ENCODE data around the gene TTLL11.

The TTLL11 gene

DNA sequence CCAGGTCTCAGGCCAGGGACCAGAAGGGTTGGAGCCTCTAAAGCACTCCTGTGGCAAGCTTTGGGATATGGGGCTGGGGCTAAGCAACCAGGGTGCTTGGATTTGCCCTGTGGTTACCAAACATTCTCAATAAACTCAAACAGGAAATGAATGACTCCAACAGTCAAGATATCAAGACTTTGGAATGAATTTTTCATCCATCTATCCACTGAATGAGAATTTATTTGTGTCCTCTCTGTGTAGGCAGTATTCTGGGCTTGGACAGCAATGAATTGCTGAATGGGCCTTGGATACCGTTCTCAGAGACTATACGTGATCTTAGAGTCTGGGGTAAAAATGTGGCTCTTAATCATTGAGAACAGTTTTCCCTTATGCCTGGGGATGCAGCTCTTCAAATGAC is 229.2 kb downstream of the TTLL11 start:
- in situ Hi-C loops (cut with HindIII; ENCODE audit: low pct_ligation_motif_present, low pct_unique_long_range_greater_than_20kb, low sequenced_read_pairs) = no loop called here
- no peak for DNase-seq

DNA sequence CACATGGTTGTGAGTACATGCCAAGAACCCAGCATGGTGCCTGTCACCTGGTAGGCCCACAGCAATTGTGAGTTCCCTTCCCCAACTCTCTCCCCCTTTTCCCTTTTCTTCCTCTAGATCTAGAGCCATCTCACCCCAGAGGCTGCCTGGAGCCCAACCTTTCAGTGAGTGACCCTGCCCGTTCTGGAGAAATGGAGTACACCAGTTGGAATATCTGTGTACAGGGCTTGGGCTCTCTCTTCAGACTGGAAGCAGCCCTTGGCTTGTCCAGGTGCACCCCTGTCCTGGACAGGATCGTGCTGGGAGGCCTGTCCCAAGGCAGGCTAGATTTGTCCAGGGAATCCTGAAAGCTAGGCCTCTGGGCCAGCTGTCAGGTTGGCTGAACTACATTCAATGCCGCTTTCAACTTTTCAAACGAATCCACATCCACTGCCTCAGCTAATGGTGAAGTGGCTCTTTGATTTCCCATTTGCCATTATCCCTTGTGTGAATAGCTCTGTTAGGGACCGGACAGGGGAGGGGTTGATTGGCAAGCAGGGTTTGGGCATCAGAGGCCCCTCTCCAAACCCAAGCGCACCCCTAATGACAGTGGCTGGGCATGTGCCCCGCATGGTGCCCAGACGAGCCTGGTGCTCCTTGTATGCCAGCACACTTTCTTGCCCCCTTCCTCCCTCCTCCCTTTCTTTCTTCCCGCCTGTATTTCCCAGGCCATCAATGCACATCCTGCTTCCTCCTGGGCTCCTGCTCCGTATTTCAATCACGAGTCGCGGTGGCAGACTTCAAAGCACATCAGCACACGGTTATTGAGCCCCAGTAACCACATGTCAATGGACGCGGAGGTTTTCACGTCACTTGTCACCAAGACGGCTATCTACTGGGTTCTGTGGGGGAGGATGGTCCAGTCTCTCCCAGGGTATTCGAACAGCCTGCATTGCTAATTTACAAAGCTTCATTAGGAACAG is 230.5 kb downstream of the TTLL11 start:
- DNase-seq = no peak
- in situ Hi-C loops (cut with HindIII; ENCODE audit: low pct_ligation_motif_present, low pct_unique_long_range_greater_than_20kb, low sequenced_read_pairs) = no loop called here

DNA sequence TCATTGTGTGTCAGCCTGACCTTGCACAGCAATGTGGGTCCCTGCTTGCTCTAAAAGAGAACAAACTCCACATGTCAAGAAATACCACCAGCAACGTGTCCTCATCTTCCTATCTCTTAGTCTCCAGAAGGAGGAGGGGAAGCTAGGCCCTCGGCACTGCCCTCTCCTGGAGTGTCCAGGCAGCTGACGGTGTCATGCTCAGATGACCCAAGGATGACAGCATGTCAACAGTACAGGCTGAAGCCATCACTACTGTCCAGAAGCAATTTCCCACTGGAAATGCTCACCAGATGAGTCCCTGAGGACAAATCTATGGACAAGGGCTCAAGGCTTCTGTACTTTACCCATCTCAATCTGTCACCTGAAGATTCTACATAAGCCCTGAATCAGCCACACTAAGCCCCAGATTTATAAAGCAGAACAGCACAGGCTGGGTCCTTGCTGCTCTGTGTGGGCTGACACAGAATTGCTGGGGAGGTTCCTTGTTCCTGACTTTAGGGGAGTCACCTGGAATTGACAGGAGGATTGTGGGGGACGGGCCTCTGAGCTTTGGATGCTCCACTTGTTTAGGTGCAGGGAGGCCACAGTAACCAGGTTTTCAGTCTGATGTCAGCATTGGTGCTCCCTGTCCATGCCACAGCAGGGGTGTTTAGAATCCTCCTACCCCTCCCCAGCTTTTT is 231.5 kb downstream of the TTLL11 start:
- in situ Hi-C loops (cut with HindIII; ENCODE audit: low pct_ligation_motif_present, low pct_unique_long_range_greater_than_20kb, low sequenced_read_pairs) = no loop called here
- DNase-seq = peak; percentile 50

DNA sequence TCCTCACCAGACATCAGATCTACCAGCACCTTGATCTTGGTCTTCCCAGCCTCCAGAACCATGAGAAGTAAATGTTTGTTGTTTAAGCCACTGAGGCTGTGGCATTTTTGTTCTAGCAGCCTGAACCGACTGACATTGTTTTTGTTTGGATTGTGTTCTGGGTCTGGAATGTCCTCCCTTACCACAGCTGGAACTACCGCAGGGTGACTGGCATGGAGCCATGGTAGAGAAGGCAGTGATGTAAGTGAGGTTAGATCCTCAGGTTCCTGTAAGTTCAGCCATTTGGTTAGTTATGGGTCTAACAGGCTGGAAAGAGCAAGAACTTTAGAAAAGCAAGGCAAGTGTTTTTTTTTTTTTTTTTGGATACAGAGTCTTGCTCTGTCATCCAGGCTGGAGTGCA is 232.4 kb downstream of the TTLL11 start:
- no peak for DNase-seq
- in situ Hi-C loops (cut with HindIII; ENCODE audit: low pct_ligation_motif_present, low pct_unique_long_range_greater_than_20kb, low sequenced_read_pairs) = no loop called here

DNA sequence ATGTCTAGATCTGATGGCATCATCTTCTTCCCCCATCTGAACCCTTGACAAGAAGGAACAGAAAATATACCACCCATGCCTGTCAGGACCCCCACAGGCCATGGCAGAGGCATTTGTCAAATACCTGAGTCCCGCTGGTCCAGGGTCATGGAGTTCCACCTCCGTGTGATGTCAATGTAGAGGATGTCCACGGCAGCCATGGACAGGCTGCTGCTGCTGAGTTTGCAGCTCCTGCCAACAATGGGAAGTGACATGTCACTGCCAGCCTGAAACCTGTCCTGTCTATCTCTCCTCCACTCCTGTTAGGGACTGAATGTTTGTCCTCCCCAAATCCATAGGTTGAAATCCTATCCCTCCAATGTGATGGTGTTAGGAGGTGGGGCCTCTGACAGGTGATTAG is 232.9 kb downstream of the TTLL11 start:
- DNase-seq = no peak
- in situ Hi-C loops (cut with HindIII; ENCODE audit: low pct_ligation_motif_present, low pct_unique_long_range_greater_than_20kb, low sequenced_read_pairs) = no loop called here

DNA sequence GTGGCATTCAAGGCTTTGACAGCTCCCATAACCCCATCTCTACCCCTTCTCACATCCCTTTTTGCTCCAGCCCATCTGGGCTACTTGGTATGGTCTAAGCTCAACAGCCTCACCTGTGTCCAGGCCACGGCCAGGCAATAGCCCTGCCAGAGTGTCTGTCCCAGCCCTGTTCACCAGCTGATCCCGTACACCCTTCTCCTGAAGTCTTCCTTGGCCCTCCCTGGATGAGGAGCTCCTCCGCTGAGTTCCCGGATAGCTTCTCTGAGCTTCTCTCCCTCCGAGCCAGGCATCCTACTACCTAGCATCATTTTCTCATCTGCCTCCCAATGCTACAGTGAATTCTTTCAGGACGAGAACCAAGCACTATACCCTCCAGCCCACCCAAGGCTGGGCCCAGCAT is 233.5 kb downstream of the TTLL11 start:
- no peak for DNase-seq
- in situ Hi-C loops (cut with HindIII; ENCODE audit: low pct_ligation_motif_present, low pct_unique_long_range_greater_than_20kb, low sequenced_read_pairs) = no loop called here

DNA sequence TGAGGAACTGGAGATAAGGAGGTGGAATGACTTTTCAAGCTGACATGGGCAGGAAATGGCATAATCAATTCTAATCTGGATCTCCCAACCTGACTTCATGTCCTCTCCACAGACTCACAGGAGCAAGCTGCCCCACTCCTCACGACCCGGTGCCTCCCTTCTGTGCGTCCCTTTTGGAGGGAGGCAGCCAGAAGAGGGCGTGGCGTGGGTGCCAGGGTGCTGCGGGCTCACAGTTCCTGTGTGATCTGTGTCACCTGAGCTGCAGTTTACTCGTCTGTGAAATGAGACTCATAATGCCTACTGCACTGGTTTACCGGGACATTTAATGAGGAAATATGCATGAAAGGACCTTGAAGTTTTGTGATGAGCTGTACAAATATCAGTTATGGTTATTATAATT is 234.3 kb downstream of the TTLL11 start:
- DNase-seq = no peak

DNA sequence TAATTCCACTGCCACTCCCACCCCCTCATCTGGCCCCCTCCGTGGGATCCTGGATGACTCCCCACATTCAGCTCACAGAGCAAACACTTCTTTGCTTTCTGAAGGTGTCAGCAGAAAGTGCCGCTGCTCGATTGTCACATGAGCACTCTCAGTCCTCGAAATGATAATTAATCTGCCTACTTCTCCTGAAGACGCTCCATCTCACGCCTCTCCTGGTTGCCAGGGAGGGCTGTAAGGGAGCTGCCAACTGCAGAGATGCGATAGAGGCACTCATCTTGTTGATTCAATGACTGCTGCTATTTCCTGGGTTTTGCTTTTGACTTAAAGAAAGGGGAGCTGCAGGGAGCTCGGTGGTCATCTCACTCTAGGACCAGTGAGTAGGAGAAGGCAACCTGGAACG is 235.2 kb downstream of the TTLL11 start:
- DNase-seq = no peak

More for the DNA sequence above, 234.3 kb downstream of the TTLL11 start:
- in situ Hi-C loops (cut with HindIII; ENCODE audit: low pct_ligation_motif_present, low pct_unique_long_range_greater_than_20kb, low sequenced_read_pairs) = no loop called here

DNA sequence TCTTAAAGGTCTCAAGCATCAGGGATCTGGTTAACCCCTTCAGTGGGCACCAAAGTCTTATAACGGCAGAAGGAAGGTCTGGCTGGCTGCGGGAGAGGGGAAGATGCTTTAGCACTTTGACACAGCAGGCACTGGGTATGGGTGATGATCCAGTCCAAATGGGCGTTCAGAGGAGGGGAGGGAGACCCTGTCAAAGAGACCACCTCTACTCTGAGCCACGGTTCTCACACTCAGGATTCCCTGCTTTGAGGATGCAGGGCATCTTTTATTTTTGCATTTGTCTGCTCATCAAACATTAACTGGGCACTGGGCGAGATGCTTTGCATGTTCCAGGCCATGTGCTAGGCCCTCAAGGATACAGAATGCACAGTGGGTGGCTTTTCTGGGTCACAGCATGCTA is 237.6 kb downstream of the TTLL11 start:
- DNase-seq = no peak
- in situ Hi-C loops (cut with HindIII; ENCODE audit: low pct_ligation_motif_present, low pct_unique_long_range_greater_than_20kb, low sequenced_read_pairs) = no loop called here

More for the DNA sequence above, 235.2 kb downstream of the TTLL11 start:
- in situ Hi-C loops (cut with HindIII; ENCODE audit: low pct_ligation_motif_present, low pct_unique_long_range_greater_than_20kb, low sequenced_read_pairs) = no loop called here

DNA sequence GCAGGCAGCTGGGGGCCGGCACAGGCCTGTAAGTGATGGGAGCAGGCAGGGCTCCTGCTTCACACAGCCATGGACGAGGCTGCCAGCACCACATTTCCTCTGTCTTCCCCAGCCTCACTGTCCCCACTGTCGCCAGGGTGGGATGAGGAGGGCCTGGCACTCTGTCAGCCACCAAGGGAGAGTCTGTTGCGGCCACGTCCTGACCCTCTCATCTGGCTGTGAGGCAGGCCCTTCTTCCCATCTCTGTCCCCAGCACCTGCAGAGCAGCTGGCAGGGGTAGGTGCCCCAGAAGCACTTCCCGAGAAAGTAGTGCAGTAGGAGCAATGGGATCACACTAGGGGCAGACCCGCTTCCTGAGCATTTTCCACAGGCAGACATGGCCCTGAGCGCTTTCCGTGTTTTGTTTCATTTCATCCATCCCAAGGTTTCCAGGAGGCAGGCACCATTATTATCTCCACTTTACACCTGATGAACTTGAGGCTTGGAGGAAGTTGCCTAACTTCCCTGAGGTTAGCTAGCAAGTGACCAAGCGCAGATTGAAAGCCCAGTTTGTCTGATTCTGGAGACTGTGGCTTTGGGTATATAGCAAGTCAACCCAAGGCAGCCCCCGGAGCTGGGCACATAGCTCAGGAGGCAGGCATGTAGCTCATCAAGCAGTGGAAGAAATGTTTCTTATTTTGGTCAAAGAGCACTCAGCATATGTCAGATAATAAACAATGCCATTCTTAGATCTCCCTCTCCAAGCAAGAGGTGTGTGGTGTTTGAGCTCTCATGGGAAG is 239.3 kb downstream of the TTLL11 start:
- in situ Hi-C loops (cut with HindIII; ENCODE audit: low pct_ligation_motif_present, low pct_unique_long_range_greater_than_20kb, low sequenced_read_pairs) = no loop called here
- DNase-seq = no peak

DNA sequence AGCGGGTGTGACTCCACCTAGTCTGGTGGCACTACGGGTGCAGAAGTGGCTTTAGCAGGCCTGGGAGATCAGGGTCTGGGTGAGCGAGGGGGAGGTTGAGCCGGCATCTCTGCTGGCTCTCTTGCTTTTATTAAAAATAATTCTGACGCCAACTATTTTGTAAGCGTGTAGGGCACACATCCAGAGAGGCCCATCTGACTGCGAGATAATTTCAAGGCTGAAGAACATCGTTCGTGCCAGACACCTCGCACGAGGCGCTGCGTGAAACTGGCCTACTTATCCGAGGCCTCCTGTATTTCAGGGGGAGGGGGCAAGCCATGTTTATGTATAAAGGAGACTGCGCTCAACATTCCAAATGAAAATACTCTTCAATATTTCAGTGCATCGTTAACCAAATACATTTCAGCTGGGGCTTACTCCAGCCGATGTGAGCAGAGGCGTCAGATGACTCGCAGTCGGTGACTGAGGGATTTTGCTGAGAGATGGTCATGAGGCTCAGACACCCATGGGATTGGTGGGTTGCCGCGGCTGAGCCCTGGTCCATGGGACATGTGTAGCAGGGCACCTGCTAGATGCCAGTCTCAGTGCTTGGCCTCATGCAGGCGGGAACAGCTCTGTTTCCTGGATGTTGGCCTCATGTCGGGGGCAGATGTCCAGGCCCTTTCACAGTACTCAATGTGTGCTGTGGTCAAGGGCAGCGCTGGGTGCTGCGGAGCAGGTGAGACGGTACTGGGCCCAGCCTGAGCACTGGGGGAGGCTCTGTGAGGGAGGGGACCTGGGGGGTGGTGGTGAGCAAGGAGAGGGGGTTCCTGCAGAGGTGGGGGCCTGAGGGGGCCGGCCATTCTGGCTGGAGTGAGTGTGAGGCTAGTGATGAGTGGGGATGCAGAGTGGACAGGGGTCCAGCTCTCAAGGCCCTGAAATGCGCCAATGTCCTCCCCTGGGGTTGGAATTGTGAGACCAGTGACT is 240.2 kb downstream of the TTLL11 start:
- in situ Hi-C loops (cut with HindIII; ENCODE audit: low pct_ligation_motif_present, low pct_unique_long_range_greater_than_20kb, low sequenced_read_pairs) = no loop called here
- DNase-seq = no peak

DNA sequence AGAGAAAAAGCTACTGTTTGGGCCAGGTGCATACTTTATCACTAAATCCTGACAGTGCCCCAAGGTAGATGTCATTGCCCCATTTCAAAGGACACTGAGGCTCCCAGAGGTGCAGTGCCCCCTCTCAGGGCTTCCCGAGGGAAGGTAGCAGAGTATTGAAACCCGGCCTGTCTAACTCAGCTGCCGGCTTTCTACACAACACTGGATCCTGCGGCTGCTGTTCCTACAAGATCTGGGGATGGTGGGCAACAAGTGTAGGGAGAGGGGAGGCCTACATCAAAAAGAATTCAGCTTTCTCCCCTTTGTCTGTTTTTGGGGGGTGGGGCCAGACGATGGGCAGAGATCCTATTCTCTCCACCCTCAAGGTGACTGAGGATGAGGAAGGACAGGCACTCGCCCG is 240.9 kb downstream of the TTLL11 start:
- in situ Hi-C loops (cut with HindIII; ENCODE audit: low pct_ligation_motif_present, low pct_unique_long_range_greater_than_20kb, low sequenced_read_pairs) = no loop called here
- DNase-seq = no peak

DNA sequence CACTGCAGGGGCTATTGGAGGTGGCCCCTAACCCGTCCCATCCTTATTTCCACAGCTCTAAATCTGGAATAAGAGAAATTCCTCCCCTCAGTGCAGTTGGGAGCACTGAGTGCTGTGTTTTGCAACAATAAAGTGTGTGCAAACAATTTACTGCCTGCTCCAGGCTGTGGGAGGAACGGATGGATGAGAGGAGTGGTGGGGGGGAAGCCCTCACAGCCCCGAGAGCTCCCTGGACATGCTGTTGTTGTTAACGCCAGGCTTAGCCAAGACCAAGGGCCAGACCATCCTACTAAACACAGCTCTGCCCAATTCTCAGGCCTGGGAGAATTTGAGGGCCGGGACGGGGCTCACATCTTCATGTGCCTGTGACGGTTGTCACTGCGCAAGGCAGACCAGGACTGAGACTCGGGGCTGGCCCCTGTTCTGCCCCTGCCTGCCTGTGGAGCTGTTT is 241.4 kb downstream of the TTLL11 start:
- no peak for DNase-seq
- in situ Hi-C loops (cut with HindIII; ENCODE audit: low pct_ligation_motif_present, low pct_unique_long_range_greater_than_20kb, low sequenced_read_pairs) = no loop called here

DNA sequence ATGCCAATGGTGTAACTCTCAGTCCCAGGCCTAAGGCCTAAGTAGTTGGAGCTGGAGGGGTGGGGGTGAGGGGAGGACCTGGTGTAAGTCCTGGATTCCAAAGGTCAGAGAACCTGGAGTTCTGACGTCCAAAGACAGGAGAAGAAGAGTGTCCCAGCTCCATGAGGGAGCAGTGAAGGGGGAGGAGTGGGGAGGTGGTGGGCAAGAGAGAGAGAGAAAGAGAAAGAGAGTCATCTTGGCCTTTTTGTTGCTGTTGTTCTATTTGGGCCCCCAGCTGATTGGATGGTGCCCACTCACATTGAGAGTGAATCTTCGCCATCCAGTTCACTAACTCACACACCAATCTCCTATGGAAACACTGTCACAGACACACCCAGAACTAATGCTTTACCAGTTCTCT is 242.7 kb downstream of the TTLL11 start:
- in situ Hi-C loops (cut with HindIII; ENCODE audit: low pct_ligation_motif_present, low pct_unique_long_range_greater_than_20kb, low sequenced_read_pairs) = no loop called here
- no peak for DNase-seq

DNA sequence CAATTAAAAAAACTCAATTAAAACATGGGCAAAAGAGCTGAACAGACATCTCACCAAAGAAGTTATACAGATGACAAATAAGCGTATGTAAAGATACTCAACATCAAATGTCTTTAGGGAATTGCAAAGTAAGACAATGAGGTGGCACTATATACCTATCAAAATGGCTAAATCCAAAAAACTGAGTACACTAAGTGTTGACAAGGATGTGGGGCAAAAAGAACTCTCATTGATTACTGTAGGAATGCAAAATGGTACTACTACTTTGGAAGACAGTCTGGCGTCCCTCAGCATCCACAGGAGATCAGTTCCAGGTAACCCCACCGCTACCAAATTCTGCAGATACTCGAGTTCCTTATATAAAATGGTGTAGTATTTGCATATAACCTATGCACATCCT is 243.6 kb downstream of the TTLL11 start:
- in situ Hi-C loops (cut with HindIII; ENCODE audit: low pct_ligation_motif_present, low pct_unique_long_range_greater_than_20kb, low sequenced_read_pairs) = no loop called here

DNA sequence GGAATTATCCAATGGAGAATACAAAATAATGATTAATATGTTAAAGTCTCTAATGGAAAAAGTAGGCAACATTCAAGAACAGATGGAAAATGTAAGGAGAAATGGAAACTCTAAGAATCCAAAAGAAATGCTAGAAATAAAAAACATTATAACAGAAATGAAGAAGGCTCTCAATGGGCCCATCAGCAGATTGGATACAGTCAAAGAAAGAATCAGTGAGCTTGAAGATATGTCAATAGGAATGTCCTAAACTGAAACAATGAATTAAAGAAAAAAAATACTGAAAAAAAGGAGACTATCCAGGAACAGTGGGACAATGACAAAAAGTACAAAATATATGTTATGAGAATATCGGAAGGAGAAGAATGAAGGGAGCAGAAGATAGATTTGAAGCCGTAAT is 248.5 kb downstream of the TTLL11 start:
- no peak for DNase-seq
- in situ Hi-C loops (cut with HindIII; ENCODE audit: low pct_ligation_motif_present, low pct_unique_long_range_greater_than_20kb, low sequenced_read_pairs) = no loop called here

More for the DNA sequence above, 243.6 kb downstream of the TTLL11 start:
- DNase-seq = no peak

DNA sequence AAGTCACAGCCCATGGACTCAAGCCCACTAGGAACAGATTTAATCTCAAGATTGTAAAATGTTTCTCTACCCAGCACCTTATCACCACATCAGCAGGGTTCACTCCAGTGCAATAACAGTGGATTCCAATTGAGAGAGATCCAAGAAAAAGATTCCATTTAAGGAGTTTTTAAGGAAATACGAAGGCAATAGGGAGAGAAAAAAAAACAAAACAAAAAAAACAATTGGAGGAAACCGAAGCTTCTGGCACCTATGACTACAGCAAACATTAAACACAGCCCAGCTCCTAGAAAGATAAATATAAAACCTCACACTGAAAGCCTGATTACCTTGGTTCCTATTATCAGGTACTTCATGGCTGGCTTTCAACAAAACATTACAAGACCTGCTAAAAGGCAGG is 249.0 kb downstream of the TTLL11 start:
- DNase-seq = no peak
- in situ Hi-C loops (cut with HindIII; ENCODE audit: low pct_ligation_motif_present, low pct_unique_long_range_greater_than_20kb, low sequenced_read_pairs) = no loop called here

DNA sequence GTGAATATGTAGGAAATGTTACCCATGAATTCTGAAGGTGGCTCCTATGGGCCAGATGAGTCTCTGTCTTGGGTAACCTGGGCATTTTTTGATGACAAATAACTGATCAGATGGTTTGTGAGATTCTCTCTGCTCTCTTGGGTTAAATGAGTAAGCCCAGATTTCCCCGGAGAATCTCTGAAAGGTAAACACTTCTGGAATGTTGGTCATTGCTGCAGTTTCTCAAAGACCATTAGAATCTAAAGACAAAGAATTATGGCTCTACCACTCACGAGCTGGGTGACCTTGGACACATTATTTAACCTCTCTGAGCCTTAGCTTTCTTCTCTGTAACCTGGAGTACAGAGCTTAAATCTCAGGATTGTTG is 250.5 kb downstream of the TTLL11 start:
- in situ Hi-C loops (cut with HindIII; ENCODE audit: low pct_ligation_motif_present, low pct_unique_long_range_greater_than_20kb, low sequenced_read_pairs) = no loop called here
- no peak for DNase-seq
